Ecto neural progenitor cell (in vitro differentiated cells): ENCODE measurements around the gene NUDT3.
A peak's percentile ranks its signal among the peaks of the same experiment; 100 is the strongest.
"Not testable (repeated sequence)": the region's sequence is repeated elsewhere in the genome, so short reads cannot be mapped to it uniquely, and the experiment has no call there.

Source experiments
- DNase-seq: peaks from one replicate; pipeline ENCODE4 v3.0.0-alpha.2; 2018; ENCODE audit warnings: low spot score

NUDT3 gene

DNA sequence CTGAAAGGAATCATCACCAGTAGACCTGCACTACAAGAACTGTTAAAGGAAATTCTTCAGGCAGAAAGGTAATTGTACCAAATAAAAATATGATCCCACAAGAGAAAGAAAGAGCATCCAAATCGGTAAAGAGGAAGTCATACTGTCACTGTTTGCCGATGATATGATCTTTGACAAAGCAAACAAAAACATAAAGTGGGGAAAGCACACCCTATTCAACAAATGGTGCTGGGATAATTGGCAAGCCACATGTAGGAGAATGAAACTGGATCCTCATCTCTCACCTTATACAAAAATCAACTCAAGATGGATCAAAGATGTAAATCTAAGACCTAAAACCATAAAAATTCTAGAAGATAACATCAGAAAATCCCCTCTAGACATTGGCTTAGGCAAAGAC, 140.1 kb downstream of the NUDT3 start:
- DNase-seq: not testable (repeated sequence)

DNA sequence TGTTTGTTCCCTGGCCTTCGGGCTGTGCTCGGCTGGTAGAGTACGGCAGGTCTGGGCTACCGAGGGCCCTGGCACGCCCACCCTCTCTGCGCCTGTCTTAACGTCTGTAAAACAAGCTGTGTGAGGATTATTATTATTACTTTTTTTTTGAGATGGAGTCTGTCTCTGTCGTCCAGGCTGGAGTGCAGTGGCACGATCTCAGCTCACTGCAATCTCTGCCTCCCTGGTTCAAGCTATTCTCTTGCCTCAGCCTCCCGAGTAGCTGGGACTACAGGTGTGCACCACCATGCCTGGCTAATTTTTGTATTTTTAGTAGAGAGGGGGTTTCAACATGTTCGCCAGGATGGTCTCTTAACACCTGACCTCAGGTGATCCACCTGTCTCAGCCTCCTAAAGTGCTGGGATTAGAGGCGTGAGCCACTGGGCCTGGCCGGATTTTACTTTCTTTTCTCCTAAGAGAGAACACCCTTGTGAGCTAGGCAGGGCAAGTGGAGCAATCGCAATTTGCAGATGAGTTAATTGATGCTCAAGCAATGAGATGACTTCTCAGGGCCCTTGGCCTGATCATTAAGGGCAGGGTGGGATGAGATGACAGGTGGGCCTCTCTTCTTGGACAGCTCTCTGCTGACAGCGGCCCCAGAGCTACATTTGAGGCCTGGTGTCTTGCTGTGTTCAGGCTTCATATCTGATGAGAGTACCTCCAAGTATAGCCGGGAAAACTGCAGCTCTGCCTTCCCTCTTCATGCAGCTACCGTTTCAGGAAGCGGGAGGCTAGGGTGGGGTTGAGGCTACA, 142.8 kb downstream of the NUDT3 start:
- DNase-seq: no peak

DNA sequence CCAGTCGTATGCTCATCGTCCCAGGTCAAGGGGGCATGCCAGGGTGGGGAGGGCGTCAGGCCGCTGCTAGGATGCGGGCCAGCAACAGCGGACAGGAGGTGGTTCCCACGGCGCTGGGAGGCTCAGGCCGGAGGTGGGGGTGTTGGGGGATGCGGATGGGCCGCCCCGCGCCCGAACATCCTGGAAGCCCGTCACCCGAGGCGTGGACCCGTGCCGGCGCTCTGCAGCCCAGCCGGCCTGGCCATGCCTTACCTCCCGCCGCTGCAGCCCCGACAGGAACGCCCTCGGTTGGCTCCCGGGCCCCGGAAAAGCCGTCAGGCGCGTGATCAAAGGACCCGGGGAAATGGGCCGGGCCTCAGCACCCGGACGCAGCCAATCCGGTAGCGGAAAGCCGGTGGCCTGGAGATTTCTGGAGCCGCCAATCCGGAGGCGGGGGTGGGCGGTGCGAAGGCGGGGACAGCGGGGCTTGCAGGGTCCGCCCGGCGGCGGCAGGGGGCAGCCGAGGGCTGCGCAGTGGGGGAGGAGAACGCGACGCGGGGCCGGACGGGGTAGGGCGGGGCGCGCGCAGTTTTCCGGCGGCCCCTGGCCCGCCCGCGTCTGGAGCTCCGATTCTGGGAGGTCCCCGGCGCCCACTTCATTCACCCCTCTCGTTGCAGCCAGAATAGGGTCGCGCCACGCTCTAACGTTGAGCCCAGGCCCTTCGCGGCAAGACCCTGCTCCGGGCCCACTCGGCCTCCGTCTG, 143.6 kb downstream of the NUDT3 start, which contains the start of gene SMIM29:
TSS of gene SMIM29 (minus strand) at position 280 of the 742 bp plus-strand sequence. CDS start 1,215 bp downstream, outside the sequence.
- peak; percentile 99 for DNase-seq

GRCh38 chr6:34248198-34248726, 144.2 kb downstream of the NUDT3 start:
- DNase-seq: peak; percentile 77

GRCh38 chr6:34247481-34248197, 144.8 kb downstream of the NUDT3 start:
- DNase-seq: no peak

DNA sequence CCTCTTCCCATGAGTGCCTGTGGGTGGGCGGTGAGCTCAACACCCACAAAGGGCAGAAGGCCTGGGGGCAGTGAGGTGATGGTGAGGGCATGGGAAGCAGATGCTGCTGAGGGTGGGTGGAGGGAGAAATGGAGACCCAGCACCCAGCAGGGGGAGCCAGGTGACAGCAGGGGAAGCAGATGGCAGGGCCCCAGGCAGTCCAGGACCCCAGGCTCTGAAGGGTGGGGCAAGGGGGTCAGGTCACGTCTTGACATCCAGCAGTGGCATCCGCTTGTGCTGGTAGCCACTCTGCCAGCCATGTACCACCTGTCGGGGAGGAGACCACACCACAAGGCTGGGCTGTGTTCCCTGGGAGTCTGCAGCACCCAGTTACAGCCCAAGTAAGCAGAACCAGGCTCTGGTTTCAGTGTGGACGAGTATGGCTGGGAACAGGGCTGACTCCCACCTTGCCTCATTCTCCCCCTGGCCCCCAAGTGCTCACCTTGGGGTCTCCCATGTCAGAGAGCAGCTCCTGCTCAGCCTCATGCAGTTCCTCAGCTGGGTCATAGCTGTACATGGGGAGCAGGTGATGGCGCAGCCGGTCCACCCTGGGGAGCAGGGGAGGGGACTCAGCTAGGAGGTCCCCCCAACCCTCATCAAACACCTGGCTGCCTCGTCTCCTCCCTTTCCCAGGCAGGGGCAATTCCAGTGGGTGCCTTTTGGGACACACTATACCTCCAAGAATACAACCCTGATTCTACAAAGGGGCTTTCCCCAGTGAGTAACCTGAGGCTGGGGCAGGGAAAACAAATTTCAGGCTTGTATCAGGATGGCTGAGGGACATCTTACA, 145.7 kb downstream of the NUDT3 start:
- DNase-seq: no peak

DNA sequence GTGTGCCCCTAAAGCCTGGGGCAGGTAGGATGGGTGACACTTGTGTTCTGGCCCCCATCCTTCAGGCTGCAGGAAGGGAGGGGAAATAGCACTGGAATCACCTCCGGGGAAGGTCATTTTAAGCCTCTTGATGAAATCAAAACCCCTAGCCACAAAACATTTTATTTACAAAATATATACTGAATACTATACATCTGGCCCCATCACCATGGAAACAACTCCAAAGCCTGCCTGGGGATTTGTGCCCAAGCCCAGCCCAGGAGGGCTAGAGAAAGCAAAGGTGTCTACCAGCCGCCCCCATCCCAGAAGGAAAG, 146.3 kb downstream of the NUDT3 start:
- no peak for DNase-seq

DNA sequence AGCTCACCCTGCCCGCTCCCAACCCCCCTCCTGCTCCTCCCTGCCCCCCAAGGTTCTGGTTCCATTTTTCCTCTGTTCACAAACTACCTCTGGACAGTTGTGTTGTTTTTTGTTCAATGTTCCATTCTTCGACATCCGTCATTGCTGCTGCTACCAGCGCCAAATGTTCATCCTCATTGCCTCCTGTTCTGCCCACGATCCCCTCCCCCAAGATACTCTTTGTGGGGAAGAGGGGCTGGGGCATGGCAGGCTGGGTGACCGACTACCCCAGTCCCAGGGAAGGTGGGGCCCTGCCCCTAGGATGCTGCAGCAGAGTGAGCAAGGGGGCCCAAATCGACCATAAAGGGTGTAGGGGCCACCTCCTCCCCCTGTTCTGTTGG, 146.7 kb downstream of the NUDT3 start:
- not testable (repeated sequence) for DNase-seq

DNA sequence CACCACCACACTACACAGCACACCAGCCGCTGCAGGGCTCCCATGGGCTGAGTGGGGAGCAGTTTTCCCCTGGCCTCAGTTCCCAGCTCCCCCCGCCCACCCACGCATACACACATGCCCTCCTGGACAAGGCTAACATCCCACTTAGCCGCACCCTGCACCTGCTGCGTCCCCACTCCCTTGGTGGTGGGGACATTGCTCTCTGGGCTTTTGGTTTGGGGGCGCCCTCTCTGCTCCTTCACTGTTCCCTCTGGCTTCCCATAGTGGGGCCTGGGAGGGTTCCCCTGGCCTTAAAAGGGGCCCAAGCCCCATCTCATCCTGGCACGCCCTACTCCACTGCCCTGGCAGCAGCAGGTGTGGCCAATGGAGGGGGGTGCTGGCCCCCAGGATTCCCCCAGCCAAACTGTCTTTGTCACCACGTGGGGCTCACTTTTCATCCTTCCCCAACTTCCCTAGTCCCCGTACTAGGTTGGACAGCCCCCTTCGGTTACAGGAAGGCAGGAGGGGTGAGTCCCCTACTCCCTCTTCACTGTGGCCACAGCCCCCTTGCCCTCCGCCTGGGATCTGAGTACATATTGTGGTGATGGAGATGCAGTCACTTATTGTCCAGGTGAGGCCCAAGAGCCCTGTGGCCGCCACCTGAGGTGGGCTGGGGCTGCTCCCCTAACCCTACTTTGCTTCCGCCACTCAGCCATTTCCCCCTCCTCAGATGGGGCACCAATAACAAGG, 147.3 kb downstream of the NUDT3 start:
- not testable (repeated sequence) for DNase-seq

- DNase-seq: no peak
These were observed 148.3 kb downstream of the NUDT3 start for GRCh38 chr6:34243901-34244884.

DNA sequence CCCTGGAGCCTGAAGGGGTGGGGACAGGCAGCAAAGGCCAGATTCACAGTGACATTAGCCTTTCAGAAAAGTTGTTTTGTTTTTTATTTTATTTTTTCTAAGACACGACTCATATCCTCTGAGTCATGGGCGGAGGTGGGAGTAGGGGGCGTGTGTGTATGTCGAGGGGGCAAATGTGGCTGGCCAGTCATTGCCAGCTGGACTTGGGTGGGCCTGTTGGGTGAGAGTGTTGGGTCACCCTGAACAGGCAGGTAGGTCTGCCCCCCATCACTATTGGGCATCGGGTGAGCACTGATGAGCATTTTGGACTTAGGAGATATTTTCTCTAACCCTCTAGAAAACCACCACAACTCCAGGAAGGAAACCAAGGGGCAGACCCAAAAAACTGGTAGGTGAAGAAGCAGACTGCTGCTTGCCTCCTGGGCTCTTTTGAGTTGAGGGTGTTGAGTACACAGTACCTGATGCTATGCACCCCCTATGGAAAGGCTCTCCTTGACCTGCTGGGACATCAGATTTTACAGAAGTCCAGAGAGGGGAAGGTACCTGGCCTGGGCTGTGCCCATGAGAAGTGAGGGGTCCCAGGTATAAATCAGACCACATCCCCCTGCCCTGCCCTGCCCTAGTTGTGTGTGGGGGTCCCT, 149.2 kb downstream of the NUDT3 start:
- DNase-seq: no peak

GRCh38 chr6:34242252-34243130, 150.0 kb downstream of the NUDT3 start:
- DNase-seq: no peak

DNA sequence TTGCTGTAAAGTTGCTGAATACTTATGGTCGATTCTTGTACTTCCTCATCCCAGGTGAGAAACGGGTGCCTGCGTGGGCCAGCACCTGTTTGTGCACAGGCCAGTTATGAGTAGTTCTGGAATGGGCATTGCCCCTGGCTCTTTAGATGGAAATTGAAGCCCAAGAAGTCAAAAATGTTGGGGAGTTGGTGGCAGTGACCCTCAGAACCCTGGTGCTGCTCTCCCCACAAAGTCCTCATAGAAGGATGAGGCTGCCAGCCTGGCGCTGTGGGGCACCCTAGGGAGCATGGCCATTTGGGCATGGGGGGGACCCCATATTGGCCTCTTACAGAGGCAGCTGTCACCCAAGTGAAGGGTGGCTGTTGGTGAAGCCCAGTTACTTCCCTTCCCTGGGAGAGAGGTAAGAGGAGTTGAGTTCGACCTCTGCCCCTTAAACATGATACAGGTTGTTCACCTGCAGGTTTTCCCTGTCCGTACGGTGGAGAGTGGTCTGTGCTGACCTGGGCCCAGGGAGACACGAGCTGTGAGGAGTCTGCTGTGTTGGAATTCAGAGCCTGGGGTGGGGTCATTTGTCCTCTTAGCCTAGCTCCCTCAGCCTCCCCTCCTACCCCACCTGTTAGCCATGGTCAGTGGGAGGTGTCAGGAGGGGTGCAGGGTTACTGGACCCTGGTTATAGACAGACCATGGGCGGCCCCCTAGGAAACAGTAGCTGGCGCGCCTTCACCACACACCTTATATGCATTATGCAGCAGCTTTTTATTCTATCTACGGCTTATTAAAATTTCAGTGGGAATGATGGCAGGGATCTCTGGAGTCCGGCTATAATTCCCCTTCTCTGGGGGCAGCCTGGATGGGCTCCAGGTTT, 150.9 kb downstream of the NUDT3 start:
- no peak for DNase-seq

- DNase-seq: no peak
These were observed 151.9 kb downstream of the NUDT3 start for GRCh38 chr6:34240329-34241248.

DNA sequence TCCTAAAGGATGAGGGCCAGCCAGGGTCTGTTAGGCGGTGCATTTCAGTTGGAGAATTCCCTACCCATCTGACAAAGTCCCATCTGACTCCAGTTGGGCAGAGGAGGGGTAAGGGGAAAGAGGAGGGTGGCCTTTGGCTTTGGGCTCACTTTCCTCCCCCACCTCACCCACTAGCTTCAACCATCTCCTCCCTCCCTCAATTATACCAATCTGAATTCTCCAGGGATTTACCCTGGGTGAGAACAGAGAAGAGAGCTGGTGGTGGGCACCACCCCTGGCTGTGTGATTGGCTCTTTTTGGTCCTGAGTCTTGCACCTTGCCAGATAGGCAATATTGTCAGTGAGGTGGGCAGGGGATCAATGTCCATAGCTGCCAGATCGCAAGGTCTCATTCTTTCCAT, 152.6 kb downstream of the NUDT3 start:
- DNase-seq: no peak

DNA sequence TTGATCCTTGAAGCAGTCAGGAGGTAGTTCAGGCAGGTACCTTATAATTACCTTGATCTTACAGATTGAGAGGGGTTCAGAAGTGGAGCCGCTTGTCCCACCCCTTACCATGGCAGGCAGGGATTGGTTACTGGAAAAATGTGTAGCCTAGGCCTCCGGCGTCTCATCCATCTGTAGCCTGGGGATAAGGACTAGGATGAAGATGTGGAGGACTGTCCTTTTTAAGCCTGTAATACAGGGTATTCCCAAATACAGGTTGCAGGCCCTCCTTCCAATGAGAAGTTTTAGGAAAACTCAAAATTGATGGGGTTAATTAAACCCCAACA, 153.0 kb downstream of the NUDT3 start:
- no peak for DNase-seq
